HepG2 (cell line): ENCODE data around the gene PGR.

ENCODE experiments used
- HMG20B ChIP-seq: conservative IDR thresholded peaks from 2 replicates; pipeline ENCODE4 v1.6.1; 2016; ENCODE audit warnings: missing genetic modification reagents, missing compliant biosample characterization
- KDM1A ChIP-seq: IDR thresholded peaks from 2 replicates; pipeline ENCODE4 v1.6.1; 2016; ENCODE audit warnings: missing compliant biosample characterization
- NAIF1 ChIP-seq: sonication (generic); formaldehyde crosslinking; IDR thresholded peaks from 2 replicates; pipeline ENCODE4 v1.5.0; 2020; ENCODE audit warnings: mild to moderate bottlenecking, missing genetic modification reagents, borderline replicate concordance
- NFE2L1 ChIP-seq: sonication (generic); formaldehyde crosslinking; IDR thresholded peaks from 2 replicates; pipeline ENCODE4 v1.4.0; 2020; ENCODE audit warnings: missing genetic modification reagents, mild to moderate bottlenecking, borderline replicate concordance
- POLR2A ChIP-seq, 2 experiments: IDR thresholded peaks; 2 replicates each; pipeline ENCODE4 v1.6.1; 2011; ENCODE audit warnings: low read depth in 2 of 2, low read length in 2 of 2, mild to moderate bottlenecking in 1 of 2, moderate library complexity in 1 of 2; ENCODE audit not compliant: insufficient read depth in 1 of 2
- SMARCC2 ChIP-seq: fragments of 450-650 bp; IDR thresholded peaks from 2 replicates; pipeline ENCODE4 v1.6.1; 2017; ENCODE audit warnings: antibody characterized with exemption, mild to moderate bottlenecking
- ZKSCAN1 ChIP-seq: fragments of 150-350 bp; IDR thresholded peaks from 2 replicates; pipeline ENCODE4 v1.6.1; 2014; ENCODE audit warnings: low read length
- ZNF510 ChIP-seq: sonication (generic); formaldehyde crosslinking; IDR thresholded peaks from 2 replicates; pipeline ENCODE4 v1.4.0; 2020; ENCODE audit warnings: low read depth, mild to moderate bottlenecking, missing genetic modification reagents
- TF ChIP-seq, protein P1 (sequence below): sonication (generic); formaldehyde crosslinking; IDR thresholded peaks from 2 replicates; pipeline ENCODE4 v1.5.0; 2020; ENCODE audit warnings: mild to moderate bottlenecking, missing genetic modification reagents, moderate library complexity

DNA sequence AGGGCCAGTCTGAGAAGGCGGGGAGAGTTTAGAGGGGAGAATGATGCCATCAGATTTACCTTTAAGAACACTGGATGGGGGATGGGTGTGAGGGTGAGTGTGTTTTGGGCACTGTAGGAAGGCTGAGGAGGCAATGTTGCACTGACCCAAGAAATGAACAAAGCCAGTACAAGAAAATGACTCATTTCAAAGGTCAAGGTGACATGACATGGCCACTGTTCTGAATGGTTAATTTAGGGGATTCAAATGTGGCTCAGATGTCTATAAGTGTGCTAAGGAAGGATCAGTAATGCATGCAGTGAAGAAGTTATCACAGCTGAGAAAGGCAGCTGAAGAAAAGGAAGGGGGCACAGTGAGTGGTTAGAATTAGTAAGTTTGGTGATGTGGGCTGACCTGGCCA is 129.9 kb downstream of the PGR start:
- no peak for TF ChIP-seq SMARCC2
- no peak for TF ChIP-seq HMG20B (CRISPR knock-in tag)
- TF ChIP-seq POLR2A (IDR thresholded peaks at IDR 0.05; ENCODE audit: insufficient read depth in 1 of 2, low read depth in 2 of 2, low read length in 2 of 2), result no peak
- no peak for TF ChIP-seq NFE2L1
- TF ChIP-seq NAIF1, result no peak
- TF ChIP-seq KDM1A (CRISPR knock-in tag), result no peak
- TF ChIP-seq ZKSCAN1, result no peak
- TF ChIP-seq, protein P1, sequence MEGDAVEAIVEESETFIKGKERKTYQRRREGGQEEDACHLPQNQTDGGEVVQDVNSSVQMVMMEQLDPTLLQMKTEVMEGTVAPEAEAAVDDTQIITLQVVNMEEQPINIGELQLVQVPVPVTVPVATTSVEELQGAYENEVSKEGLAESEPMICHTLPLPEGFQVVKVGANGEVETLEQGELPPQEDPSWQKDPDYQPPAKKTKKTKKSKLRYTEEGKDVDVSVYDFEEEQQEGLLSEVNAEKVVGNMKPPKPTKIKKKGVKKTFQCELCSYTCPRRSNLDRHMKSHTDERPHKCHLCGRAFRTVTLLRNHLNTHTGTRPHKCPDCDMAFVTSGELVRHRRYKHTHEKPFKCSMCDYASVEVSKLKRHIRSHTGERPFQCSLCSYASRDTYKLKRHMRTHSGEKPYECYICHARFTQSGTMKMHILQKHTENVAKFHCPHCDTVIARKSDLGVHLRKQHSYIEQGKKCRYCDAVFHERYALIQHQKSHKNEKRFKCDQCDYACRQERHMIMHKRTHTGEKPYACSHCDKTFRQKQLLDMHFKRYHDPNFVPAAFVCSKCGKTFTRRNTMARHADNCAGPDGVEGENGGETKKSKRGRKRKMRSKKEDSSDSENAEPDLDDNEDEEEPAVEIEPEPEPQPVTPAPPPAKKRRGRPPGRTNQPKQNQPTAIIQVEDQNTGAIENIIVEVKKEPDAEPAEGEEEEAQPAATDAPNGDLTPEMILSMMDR (CRISPR knock-in tag), result no peak
- TF ChIP-seq ZNF510 (CRISPR knock-in tag), result no peak
